WTC11 (cell line): ENCODE data around the gene LAD1. TPM values are rescaled to one million over a fixed set of nuclear protein-coding genes. Genes with fewer than 3 reads are reported as not detected.

ENCODE experiments used
- ATAC-seq: fragments of 200-7000 bp; cut with Tn5 transposase; 2 replicates; pipeline ENCODE4 v1.10.0; 2021; ENCODE audit warnings: mild to moderate bottlenecking, moderate library complexity
- CTCF ChIA-PET: fragments of 300-600 bp; sonication (Branson Sonifier 250); formaldehyde crosslinking; loops from one replicate; lab custom pipeline; 2021; ENCODE audit warnings: antibody characterized with exemption; lab: Charles Lee
- POLR2A ChIA-PET: fragments of 350-600 bp; sonication (Branson Sonifier 250); formaldehyde crosslinking; loops from one replicate; lab custom pipeline; 2021; ENCODE audit warnings: antibody characterized with exemption; lab: Charles Lee
- DNase-seq: peaks from one replicate; pipeline ENCODE4 v3.0.0; 2021; ENCODE audit warnings: low spot score
- H3K27ac Mint-ChIP-seq: 2 replicates; pipeline ENCODE4 v1.8.0; 2021; ENCODE audit warnings: mixed read lengths
- H3K27me3 Mint-ChIP-seq: 2 replicates; pipeline ENCODE4 v1.8.0; 2021; ENCODE audit warnings: low read depth, mild to moderate bottlenecking, moderate library complexity, mixed read lengths
- H3K36me3 Mint-ChIP-seq: 2 replicates; pipeline ENCODE4 v1.8.0; 2021; ENCODE audit warnings: mixed read lengths
- H3K4me1 Mint-ChIP-seq: 2 replicates; pipeline ENCODE4 v1.8.0; 2022; ENCODE audit warnings: mixed read lengths
- H3K4me3 Mint-ChIP-seq: 2 replicates; pipeline ENCODE4 v1.8.0; 2021; ENCODE audit warnings: mild to moderate bottlenecking, moderate library complexity, mixed read lengths
- H3K9me3 Mint-ChIP-seq: 2 replicates; pipeline ENCODE4 v1.8.0; 2021; ENCODE audit warnings: mixed read lengths
- E2F4 ChIP-seq: sonication (generic); formaldehyde crosslinking; IDR thresholded peaks from 2 replicates; pipeline ENCODE4 v1.8.1; 2022; ENCODE audit warnings: low read depth, mild to moderate bottlenecking, moderate library complexity, missing genetic modification reagents, borderline replicate concordance
- ERG ChIP-seq: fragments of 250-450 bp; sonication (Bioruptor Pico); IDR thresholded peaks from 2 replicates; pipeline ENCODE4 v1.8.0; 2021; ENCODE audit warnings: mild to moderate bottlenecking
- FOXP4 ChIP-seq: sonication (generic); formaldehyde crosslinking; IDR thresholded peaks from 2 replicates; pipeline ENCODE4 v1.8.0; 2022; ENCODE audit warnings: mild to moderate bottlenecking, missing genetic modification reagents
- GRHL2 ChIP-seq: fragments of 250-450 bp; sonication (Bioruptor Pico); IDR thresholded peaks from 2 replicates; pipeline ENCODE4 v1.8.0; 2022; ENCODE audit warnings: mild to moderate bottlenecking, moderate library complexity; ENCODE audit not compliant: insufficient replicate concordance, severe bottlenecking
- IRF2 ChIP-seq: sonication (generic); formaldehyde crosslinking; IDR thresholded peaks from 2 replicates; pipeline ENCODE4 v1.8.0; 2022; ENCODE audit warnings: low read depth, missing genetic modification reagents, borderline replicate concordance
- NR1H2 ChIP-seq: sonication (generic); formaldehyde crosslinking; IDR thresholded peaks from 2 replicates; pipeline ENCODE4 v1.9.0; 2021; ENCODE audit warnings: mild to moderate bottlenecking, moderate library complexity, missing genetic modification reagents
- OVOL2 ChIP-seq: fragments of 250-450 bp; sonication (Bioruptor Pico); IDR thresholded peaks from 2 replicates; pipeline ENCODE4 v1.9.0; 2021; ENCODE audit warnings: mild to moderate bottlenecking, borderline replicate concordance
- PRDM15 ChIP-seq: sonication (generic); formaldehyde crosslinking; IDR thresholded peaks from 2 replicates; pipeline ENCODE4 v1.8.0; 2022; ENCODE audit warnings: missing genetic modification reagents
- SMAD4 ChIP-seq: sonication (generic); formaldehyde crosslinking; IDR thresholded peaks from 2 replicates; pipeline ENCODE4 v1.8.0; 2022; ENCODE audit warnings: mild to moderate bottlenecking, missing genetic modification reagents
- ZBTB43 ChIP-seq: sonication (generic); formaldehyde crosslinking; IDR thresholded peaks from 2 replicates; pipeline ENCODE4 v1.8.1; 2023; ENCODE audit warnings: mild to moderate bottlenecking, missing genetic modification reagents
- ZNF138 ChIP-seq: sonication (generic); formaldehyde crosslinking; conservative IDR thresholded peaks from 2 replicates; pipeline ENCODE4 v1.8.1; 2022; ENCODE audit warnings: mild to moderate bottlenecking, moderate library complexity, missing genetic modification reagents
- ZNF219 ChIP-seq: sonication (generic); formaldehyde crosslinking; IDR thresholded peaks from 2 replicates; pipeline ENCODE4 v1.8.0; 2023; ENCODE audit warnings: missing genetic modification reagents, mild to moderate bottlenecking, borderline replicate concordance
- ZNF232 ChIP-seq: sonication (generic); formaldehyde crosslinking; IDR thresholded peaks from 2 replicates; pipeline ENCODE4 v1.8.0; 2022; ENCODE audit warnings: mild to moderate bottlenecking, missing genetic modification reagents
- ZNF281 ChIP-seq: sonication (generic); formaldehyde crosslinking; IDR thresholded peaks from 2 replicates; pipeline ENCODE4 v1.8.0; 2023; ENCODE audit warnings: mild to moderate bottlenecking, missing genetic modification reagents
- total RNA-seq: library from RNA; stranded (reverse); gene quantifications from 3 replicates; pipeline ENCODE4 v1.2.3, GENCODE V29; 2021

The LAD1 gene
- total RNA-seq, 1 experiment from 2014 or later, result 14.9 TPM

- Mint-ChIP-seq H3K27me3 (no peaks in the 10 kb centered on the region; the same call in 1 of the 2 replicates), H3K9me3 (no peaks in the 10 kb centered on the region), H3K27ac (no peak overlapping the region), H3K36me3 (no peaks in the 10 kb centered on the region), H3K4me3 (no peak overlapping the region), H3K4me1 (peaks cover 15% of the 10 kb centered on the region)
- TF ChIP-seq OVOL2 (no peak), ZNF281 (CRISPR knock-in tag) (no peak), ERG (no peak), ZBTB43 (CRISPR knock-in tag) (no peak), SMAD4 (CRISPR knock-in tag) (no peak), ZNF232 (no peak), ZNF138 (no peak), ZNF219 (CRISPR knock-in tag) (no peak), PRDM15 (no peak), FOXP4 (CRISPR knock-in tag) (no peak), NR1H2 (CRISPR knock-in tag) (no peak), E2F4 (CRISPR knock-in tag) (no peak), IRF2 (no peak), GRHL2 (CRISPR knock-in tag) (no peak)
- ATAC-seq, result no peak
- no peak for DNase-seq
- CTCF ChIA-PET, result interaction anchor here (0.6 to 2.8 kb wide), 6 partner anchors 8 to 104 kb away, joined by 3 to 8 read pairs (median 4); no protein-coding TSS in a partner anchor
- POLR2A ChIA-PET, result no interaction called here
These were observed 44.8 kb downstream of the LAD1 start for GRCh38 chr1:201354151-201354900.
